H1 (cell line): ENCODE results near the gene FAM76A. TPM values are rescaled to one million over a fixed set of nuclear protein-coding genes. Genes with fewer than 3 reads are reported as not detected.

Source experiments
- CTCF ChIA-PET: fragments of 300-600 bp; sonication (Branson Sonifier 250); formaldehyde crosslinking; loops from one replicate; lab custom pipeline; 2021; ENCODE audit not compliant: partially characterized antibody; lab: Charles Lee
- POLR2A ChIA-PET: fragments of 300-600 bp; sonication (Branson Sonifier 250); formaldehyde crosslinking; loops from one replicate; lab custom pipeline; 2021; ENCODE audit warnings: inconsistent platforms; ENCODE audit not compliant: partially characterized antibody; lab: Charles Lee
- DNase-seq, 2 experiments: peaks; one replicate each; pipeline versions ENCODE4 v3.0.0 to v3.0.0-alpha.2; 2010 to 2022; ENCODE audit warnings: low spot score in 2 of 2, low read depth in 1 of 2, mixed read lengths in 1 of 2
- FAIRE-seq: peaks from 2 replicates; lab custom pipeline; 2011; peaks lifted over from hg19 to GRCh38; lab: Jason Lieb, UNC
- H2AFZ ChIP-seq: 2 replicates; pipeline ENCODE4 v1.8.1; 2012; ENCODE audit warnings: low read length, inconsistent platforms
- H2AK5ac ChIP-seq: 2 replicates; pipeline ENCODE4 v1.6.1; 2013; ENCODE audit warnings: low read depth, low read length
- H2BK120ac ChIP-seq: replicated peaks from 2 replicates; pipeline ENCODE3; 2013; ENCODE audit warnings: low read depth, low read length, inconsistent platforms
- H2BK12ac ChIP-seq: 2 replicates; pipeline ENCODE4 v1.6.1; 2013; ENCODE audit warnings: low read depth, low read length
- H2BK15ac ChIP-seq: 2 replicates; pipeline ENCODE4 v1.6.1; 2013; ENCODE audit warnings: low read length
- H2BK20ac ChIP-seq: 2 replicates; pipeline ENCODE4 v1.6.1; 2013; ENCODE audit warnings: low read length
- H2BK5ac ChIP-seq: 2 replicates; pipeline ENCODE4 v1.6.1; 2013; ENCODE audit warnings: low read depth, low read length
- H3K14ac ChIP-seq: 2 replicates; pipeline ENCODE4 v1.6.1; 2013; ENCODE audit warnings: inconsistent platforms; ENCODE audit not compliant: insufficient read length
- H3K18ac ChIP-seq: 2 replicates; pipeline ENCODE4 v1.6.1; 2013; ENCODE audit warnings: low read length; ENCODE audit errors: extremely low read depth
- H3K23ac ChIP-seq: 2 replicates; pipeline ENCODE4 v1.6.1; 2013; ENCODE audit warnings: inconsistent platforms; ENCODE audit not compliant: insufficient read length
- H3K23me2 ChIP-seq: 2 replicates; pipeline ENCODE4 v1.6.1; 2013; ENCODE audit warnings: low read depth, low read length
- H3K27ac ChIP-seq: 2 replicates; pipeline ENCODE4 v1.6.1; 2011; ENCODE audit warnings: low read depth, low read length, inconsistent platforms
- H3K27me3 ChIP-seq, 4 experiments: replicated peaks in 1 of 4; 1 replicate in 1 of 4; 2 replicates in 3 of 4; pipeline versions ENCODE4 v1.6.1 to v1.8.1; 2011 to 2013; ENCODE audit warnings: low read length in 3 of 4, mild to moderate bottlenecking in 3 of 4, inconsistent platforms in 2 of 4, mixed read lengths in 2 of 4, moderate library complexity in 1 of 4; ENCODE audit not compliant: control insufficient read depth in 3 of 4, insufficient read depth in 3 of 4; ENCODE audit errors: extremely low read depth in 1 of 4
- H3K36me3 ChIP-seq, 4 experiments: 2 replicates each; pipeline versions ENCODE4 v1.6.1 to v1.8.1; 2011 to 2013; ENCODE audit warnings: mild to moderate bottlenecking in 4 of 4, low read length in 3 of 4, moderate library complexity in 2 of 4, control low read depth in 1 of 4, inconsistent platforms in 1 of 4; ENCODE audit not compliant: insufficient read depth in 4 of 4, control insufficient read depth in 2 of 4
- H3K4ac ChIP-seq: replicated peaks from 2 replicates; pipeline ENCODE3; 2013; ENCODE audit warnings: low read length, low read depth, mixed read lengths, inconsistent platforms; ENCODE audit not compliant: insufficient read length
- H3K4me1 ChIP-seq, 4 experiments: replicated peaks in 1 of 4; 1 replicate in 1 of 4; 2 replicates in 3 of 4; pipeline versions ENCODE4 v1.6.1 to v1.8.1; 2011 to 2013; ENCODE audit warnings: low read length in 3 of 4, inconsistent platforms in 2 of 4, mixed read lengths in 1 of 4; ENCODE audit not compliant: insufficient read depth in 4 of 4, control insufficient read depth in 3 of 4
- H3K4me2 ChIP-seq, 2 experiments: 2 replicates each; pipeline versions ENCODE4 v1.6.1 to v1.8.1; 2011 to 2013; ENCODE audit warnings: low read depth in 2 of 2, low read length in 2 of 2, control low read depth in 1 of 2, inconsistent platforms in 1 of 2, mild to moderate bottlenecking in 1 of 2; ENCODE audit not compliant: insufficient read depth in 1 of 2
- H3K4me3 ChIP-seq, 4 experiments: fragments of 200-600, 300-600 bp in 1 of 4; sonication (generic), shearing (Covaris generic), sonication (Bioruptor Twin) in 1 of 4; 2 replicates each; pipeline versions ENCODE4 v1.5.1 to v1.8.1; 2011 to 2016; ENCODE audit warnings: low read length in 4 of 4, low read depth in 3 of 4, control low read depth in 2 of 4, inconsistent platforms in 2 of 4, mild to moderate bottlenecking in 2 of 4, mixed read lengths in 1 of 4, moderate library complexity in 1 of 4; ENCODE audit not compliant: insufficient read depth in 2 of 4; ENCODE audit errors: extremely low read depth in 1 of 4
- H3K56ac ChIP-seq: replicated peaks from 2 replicates; pipeline ENCODE3; 2013; ENCODE audit warnings: low read depth, mild to moderate bottlenecking, mixed read lengths, low read length, inconsistent platforms; ENCODE audit not compliant: insufficient read length
- H3K79me1 ChIP-seq: 2 replicates; pipeline ENCODE4 v1.6.1; 2013; ENCODE audit warnings: low read depth, low read length, control low read depth
- H3K79me2 ChIP-seq, 2 experiments: 2 replicates each; pipeline versions ENCODE4 v1.6.1 to v1.8.1; 2012 to 2013; ENCODE audit warnings: low read length in 2 of 2, mild to moderate bottlenecking in 2 of 2, inconsistent platforms in 1 of 2; ENCODE audit not compliant: insufficient read depth in 2 of 2, control insufficient read depth in 1 of 2
- H3K9ac ChIP-seq, 4 experiments: replicated peaks in 1 of 4; 1 replicate in 1 of 4; 2 replicates in 3 of 4; pipeline versions ENCODE4 v1.6.1 to v1.8.1; 2011 to 2013; ENCODE audit warnings: low read depth in 3 of 4, low read length in 3 of 4, control low read depth in 2 of 4, mild to moderate bottlenecking in 2 of 4, moderate library complexity in 2 of 4, inconsistent platforms in 1 of 4; ENCODE audit errors: extremely low read depth in 1 of 4
- H3K9me3 ChIP-seq, 2 experiments: 2 replicates each; pipeline versions ENCODE4 v1.6.1 to v1.8.1; 2012 to 2013; ENCODE audit warnings: mild to moderate bottlenecking in 2 of 2, moderate library complexity in 2 of 2, control low read depth in 1 of 2, inconsistent platforms in 1 of 2, low read depth in 1 of 2, low read length in 1 of 2, mixed read lengths in 1 of 2; ENCODE audit not compliant: insufficient read depth in 2 of 2
- H4K20me1 ChIP-seq, 2 experiments: replicated peaks in 1 of 2; 2 replicates each; pipeline versions ENCODE3 to v1.8.1; 2011 to 2013; ENCODE audit warnings: inconsistent platforms in 2 of 2, low read length in 2 of 2, mild to moderate bottlenecking in 1 of 2; ENCODE audit not compliant: insufficient read depth in 2 of 2, control insufficient read depth in 1 of 2
- H4K5ac ChIP-seq: 2 replicates; pipeline ENCODE4 v1.6.1; 2013; ENCODE audit warnings: low read length, low read depth, mixed read lengths, inconsistent platforms; ENCODE audit not compliant: insufficient read length
- H4K8ac ChIP-seq: 2 replicates; pipeline ENCODE4 v1.8.0; 2013; ENCODE audit warnings: mild to moderate bottlenecking, moderate library complexity, low read length, inconsistent platforms; ENCODE audit not compliant: insufficient read depth; ENCODE audit errors: extremely low read depth
- H4K91ac ChIP-seq: replicated peaks from 2 replicates; pipeline ENCODE3; 2013; ENCODE audit warnings: low read length, mixed read lengths, inconsistent platforms; ENCODE audit not compliant: insufficient read length
- JUND ChIP-seq: IDR thresholded peaks from 2 replicates; pipeline ENCODE4 v1.6.1; 2011; ENCODE audit warnings: mild to moderate bottlenecking, improper control_type of control experiment, low read length
- SRF ChIP-seq: IDR thresholded peaks from 2 replicates; pipeline ENCODE4 v1.6.1; 2011; ENCODE audit warnings: mild to moderate bottlenecking, low read depth, low read length, moderate library complexity
- TEAD4 ChIP-seq: IDR thresholded peaks from 2 replicates; pipeline ENCODE4 v1.6.1; 2012; ENCODE audit warnings: low read depth, low read length, inconsistent platforms, mixed read lengths
- WGBS, 2 experiments: shearing (Covaris generic) in 1 of 2; methylation state at CpG; one replicate each; pipeline versions ENCODE4 v1.1.6 to v1.1.7; 2013 to 2015; ENCODE audit warnings: low lambda C conversion rate in 2 of 2, mixed read lengths in 2 of 2, inconsistent platforms in 1 of 2, low coverage in 1 of 2, missing lambda C conversion rate in 1 of 2; ENCODE audit not compliant: insufficient replicate concordance in 2 of 2, insufficient coverage in 1 of 2, insufficient read length in 1 of 2; ENCODE audit errors: extremely low coverage in 1 of 2, missing lambda C conversion rate in 1 of 2; 5-methylcytosine and 5-hydroxymethylcytosine counted together
- polyA plus RNA-seq, 7 experiments: library from polyadenylated mRNA; depleted of rRNA in 3 of 7; stranded (reverse) in 5 of 7; unstranded in 2 of 7; fragments of >200 nt in 5 of 7; fragments of 200-250 nt in 2 of 7; gene quantifications; 1 replicate in 5 of 7; 2 replicates in 1 of 7; 4 replicates in 1 of 7; pipeline versions ENCODE4 v1.2.1 to v1.2.3, GENCODE V29; 2011 to 2013; ENCODE audit warnings: missing spikeins in 2 of 7, mixed read lengths in 2 of 7
- total RNA-seq: library from RNA; stranded (reverse); fragmentation: NEBNext Ultra II Directional; extraction: Animal tissue kit (Norgen Biotek cat#: 25700); gene quantifications from 2 replicates; pipeline ENCODE4 v1.2.1, GENCODE V29; 2021
- TF ChIP-seq, protein P1 (sequence below): IDR thresholded peaks from 2 replicates; pipeline ENCODE4 v1.6.1; 2012; ENCODE audit warnings: inconsistent platforms

Gene FAM76A
- total and polyA plus RNA-seq, 2 of the 8 experiments (the other 6 are each of a cell fraction or from before 2014, with no cell fraction given), result 3.4 to 16.2 TPM

DNA sequence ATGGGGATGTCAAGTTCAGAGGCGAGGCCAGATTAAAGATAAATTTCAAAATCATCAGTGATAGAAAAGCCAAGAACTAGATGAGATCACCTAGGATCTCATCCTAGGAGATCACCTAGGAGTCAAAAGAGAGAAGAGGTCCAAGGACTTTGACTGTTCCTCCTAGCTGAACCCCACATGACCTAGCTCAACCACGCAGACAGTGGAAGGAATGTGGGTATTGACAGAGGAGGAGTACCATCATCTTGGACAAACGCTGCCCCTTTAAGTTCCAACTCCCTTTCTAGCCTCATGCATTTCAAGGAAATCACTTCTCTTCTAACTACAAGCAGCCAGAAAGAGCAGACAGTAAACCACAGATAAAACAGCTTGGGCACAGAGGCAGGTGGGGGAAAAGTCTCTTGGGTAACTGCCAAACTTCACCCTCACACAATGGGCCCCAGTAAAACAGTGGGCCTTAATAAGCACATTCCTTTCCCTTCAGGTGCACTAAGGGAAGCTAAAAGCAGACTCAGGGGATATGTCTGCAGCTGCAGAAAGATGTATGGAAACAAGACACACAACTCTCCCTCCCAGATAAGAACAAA, 12.5 kb upstream of the FAM76A start:
- no peak for FAIRE-seq
- Histone ChIP-seq H3K56ac (no peak overlapping the region), H2AK5ac (no peak overlapping the region), H3K79me2 (no peaks in the 10 kb centered on the region), H3K23ac (no peak overlapping the region), H2BK120ac (no peak overlapping the region), H3K4ac (no peak overlapping the region), H2BK12ac (no peak overlapping the region), H3K4me1 (peaks cover 0 to 6% (median 1%) of the 10 kb centered on the region in 4 experiments; a peak in 1 of 7 replicates), H3K14ac (no peak overlapping the region), H2AFZ (peak overlapping the region; percentile 92; the same call in 1 of the 2 replicates), H3K4me2 (no peak overlapping the region), H2BK15ac (no peak overlapping the region), H3K23me2 (no peaks in the 10 kb centered on the region; the same call in 1 of the 2 replicates), H3K9ac (no peak overlapping the region), H3K36me3 (no peaks in the 10 kb centered on the region), H4K5ac (no peak overlapping the region), H4K91ac (no peak overlapping the region), H2BK20ac (no peak overlapping the region), H3K9me3 (peaks cover 0 to 3% of the 10 kb centered on the region in 2 experiments; a peak in 2 of 4 replicates), H3K18ac (no peak overlapping the region), H4K20me1 (no peaks in the 10 kb centered on the region), H2BK5ac (no peak overlapping the region), H3K27me3 (no peaks in the 10 kb centered on the region), H3K4me3 (no peak overlapping the region), H4K8ac (no peak overlapping the region), H3K79me1 (no peaks in the 10 kb centered on the region), H3K27ac (no peak overlapping the region)
- no peak for DNase-seq
- CTCF ChIA-PET, result interaction anchor here (1.8 kb wide), 1 partner anchor 44 kb away, joined by 4 read pairs; no protein-coding TSS in a partner anchor
- TF ChIP-seq SRF, result no peak
- TF ChIP-seq, protein P1, sequence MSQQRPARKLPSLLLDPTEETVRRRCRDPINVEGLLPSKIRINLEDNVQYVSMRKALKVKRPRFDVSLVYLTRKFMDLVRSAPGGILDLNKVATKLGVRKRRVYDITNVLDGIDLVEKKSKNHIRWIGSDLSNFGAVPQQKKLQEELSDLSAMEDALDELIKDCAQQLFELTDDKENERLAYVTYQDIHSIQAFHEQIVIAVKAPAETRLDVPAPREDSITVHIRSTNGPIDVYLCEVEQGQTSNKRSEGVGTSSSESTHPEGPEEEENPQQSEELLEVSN, result no peak
- peak; percentile 65 for TF ChIP-seq TEAD4
- TF ChIP-seq JUND, result no peak
- 73% methylated on average over 3 of the region's 3 CpGs; no CpG with 5 or more reads in 1 of the 2 experiments for WGBS, 2 experiments
- POLR2A ChIA-PET, result interaction anchor here (0.8 to 1.5 kb wide), 2 partner anchors 12 to 41 kb away, joined by 3 to 4 read pairs; partner anchors contain the start of genes FAM76A and IFI6
